ENCODE results near the gene RPS19. TPM values are rescaled to one million over a fixed set of nuclear protein-coding genes. Genes with fewer than 3 reads are reported as not detected.

The RPS19 gene
- total RNA-seq, 1 donor from 2014 or later, result 956 TPM

DNA sequence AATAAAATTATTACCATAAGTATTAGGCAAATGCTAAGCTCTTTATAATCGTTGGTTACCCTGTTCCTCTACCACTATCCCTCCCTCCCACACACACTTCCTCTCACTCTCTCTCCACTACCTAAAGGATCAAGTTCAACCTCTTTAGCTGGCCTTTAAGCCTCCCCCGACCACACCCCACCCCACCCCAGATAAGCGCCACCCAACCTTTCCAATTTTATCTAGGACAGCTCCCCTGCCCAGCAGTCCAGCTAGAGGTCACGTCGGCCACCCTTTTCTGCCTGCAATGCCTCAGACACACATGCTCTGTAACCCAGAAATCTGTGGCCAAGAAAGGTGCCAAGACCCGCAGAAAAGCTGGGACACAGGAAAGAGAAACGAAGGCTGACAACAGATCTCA, 16.7 kb upstream of the RPS19 start:
- TF ChIP-seq, protein P1, sequence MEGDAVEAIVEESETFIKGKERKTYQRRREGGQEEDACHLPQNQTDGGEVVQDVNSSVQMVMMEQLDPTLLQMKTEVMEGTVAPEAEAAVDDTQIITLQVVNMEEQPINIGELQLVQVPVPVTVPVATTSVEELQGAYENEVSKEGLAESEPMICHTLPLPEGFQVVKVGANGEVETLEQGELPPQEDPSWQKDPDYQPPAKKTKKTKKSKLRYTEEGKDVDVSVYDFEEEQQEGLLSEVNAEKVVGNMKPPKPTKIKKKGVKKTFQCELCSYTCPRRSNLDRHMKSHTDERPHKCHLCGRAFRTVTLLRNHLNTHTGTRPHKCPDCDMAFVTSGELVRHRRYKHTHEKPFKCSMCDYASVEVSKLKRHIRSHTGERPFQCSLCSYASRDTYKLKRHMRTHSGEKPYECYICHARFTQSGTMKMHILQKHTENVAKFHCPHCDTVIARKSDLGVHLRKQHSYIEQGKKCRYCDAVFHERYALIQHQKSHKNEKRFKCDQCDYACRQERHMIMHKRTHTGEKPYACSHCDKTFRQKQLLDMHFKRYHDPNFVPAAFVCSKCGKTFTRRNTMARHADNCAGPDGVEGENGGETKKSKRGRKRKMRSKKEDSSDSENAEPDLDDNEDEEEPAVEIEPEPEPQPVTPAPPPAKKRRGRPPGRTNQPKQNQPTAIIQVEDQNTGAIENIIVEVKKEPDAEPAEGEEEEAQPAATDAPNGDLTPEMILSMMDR (IDR thresholded peaks at IDR 0.05), result no peak
- intact Hi-C loops (cut with DNase I), result no loop called here

DNA sequence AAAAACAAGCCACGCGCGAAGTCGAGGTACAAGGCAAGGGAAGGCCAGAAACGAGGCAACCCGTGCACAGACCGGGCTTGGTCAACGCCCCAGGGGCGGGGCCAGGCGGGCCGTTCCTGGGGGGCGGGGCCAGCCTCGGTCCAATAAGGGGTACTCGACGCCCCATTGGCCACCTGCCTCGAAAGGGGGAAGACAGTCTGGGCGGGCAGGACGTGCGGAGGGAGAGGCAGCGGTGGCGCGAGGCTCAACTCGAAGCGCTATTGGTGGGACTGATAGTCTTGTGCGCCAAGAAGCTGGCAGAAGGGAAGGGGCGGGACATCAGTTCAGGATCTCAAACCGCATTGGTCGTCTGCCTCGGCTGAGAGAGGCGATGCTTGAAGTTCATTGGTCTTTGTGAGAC, 15.5 kb upstream of the RPS19 start, which contains the start of gene LYPD4:
Gene LYPD4, minus strand, starts transcription at position 83 of the 400 bp plus-strand sequence. CDS start 5,398 bp downstream, outside the sequence.
- TF ChIP-seq, protein P1 (IDR thresholded peaks at IDR 0.05), result no peak
- no peak within 1 kb of the TSS for H3K4me3 ChIP-seq
- H3K27me3 ChIP-seq, result no peaks in the 10 kb centered on the region
- no peak for DNase-seq (ENCODE audit: low spot score in 2 of 2)
- H3K27ac ChIP-seq, result no peak within 1 kb of the TSS
- no peaks in the 10 kb centered on the region for H3K9me3 ChIP-seq
- H3K4me1 ChIP-seq, result no peaks in the 10 kb centered on the region
- intact Hi-C loops (cut with DNase I), result no loop called here
- H3K36me3 ChIP-seq, result no peaks in the 10 kb centered on the region

More for the DNA sequence above, 16.7 kb upstream of the RPS19 start:
- no peaks in the 10 kb centered on the region for H3K4me1 ChIP-seq
- no peak overlapping the region for H3K27ac ChIP-seq
- no peak overlapping the region for H3K4me3 ChIP-seq
- no peak for DNase-seq (ENCODE audit: low spot score in 2 of 2)
- no peaks in the 10 kb centered on the region for H3K27me3 ChIP-seq
- H3K36me3 ChIP-seq, result no peaks in the 10 kb centered on the region
- no peaks in the 10 kb centered on the region for H3K9me3 ChIP-seq

DNA sequence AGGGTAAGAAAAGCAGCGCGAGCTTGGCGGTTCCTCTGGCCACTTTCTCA, 15.2 kb upstream of the RPS19 start, which contains the start of gene DMRTC2:
Gene DMRTC2, plus strand, starts transcription at position 42 of the 50 bp plus-strand sequence. CDS start 2,387 bp downstream, outside the sequence.
- Histone ChIP-seq H3K36me3 (no peaks in the 10 kb centered on the region), H3K27ac (no peak within 1 kb of the TSS), H3K27me3 (no peaks in the 10 kb centered on the region), H3K4me1 (no peaks in the 10 kb centered on the region), H3K4me3 (no peak within 1 kb of the TSS), H3K9me3 (no peaks in the 10 kb centered on the region)
- TF ChIP-seq, protein P1 (IDR thresholded peaks at IDR 0.05), result no peak
- intact Hi-C loops (cut with DNase I), result no loop called here
- no peak for DNase-seq (ENCODE audit: low spot score in 2 of 2)

DNA sequence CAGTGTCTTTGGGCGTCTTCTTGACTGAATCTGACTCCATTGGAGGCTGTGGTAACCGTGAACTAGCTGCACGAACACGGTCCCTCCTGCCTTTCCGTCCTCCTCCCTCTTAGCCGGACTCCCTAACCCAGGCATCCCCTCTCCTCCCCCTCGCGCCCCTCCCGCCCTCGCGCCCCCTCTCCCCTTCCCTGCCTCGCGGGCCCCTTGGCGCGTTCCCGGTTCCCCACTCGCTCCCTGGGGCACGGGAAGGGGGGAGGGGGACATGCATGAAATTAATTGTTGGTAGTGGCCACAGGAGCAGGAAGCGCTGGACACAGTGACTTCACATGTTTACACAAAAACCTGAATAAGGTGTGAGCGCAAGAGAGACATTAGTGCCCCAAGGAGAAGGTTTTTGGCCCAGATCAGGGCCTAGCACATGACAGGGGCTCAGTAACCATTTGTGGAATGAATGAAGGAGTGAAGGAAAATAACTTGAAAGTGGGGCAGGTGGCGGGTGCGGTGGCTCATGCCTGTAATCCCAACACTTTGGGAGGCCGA, 14.9 kb upstream of the RPS19 start:
- H3K27ac ChIP-seq, result no peak overlapping the region
- H3K36me3 ChIP-seq, result no peaks in the 10 kb centered on the region
- TF ChIP-seq, protein P1 (IDR thresholded peaks at IDR 0.05), result no peak
- intact Hi-C loops (cut with DNase I), result no loop called here
- H3K4me1 ChIP-seq, result no peaks in the 10 kb centered on the region
- no peaks in the 10 kb centered on the region for H3K27me3 ChIP-seq
- no peaks in the 10 kb centered on the region for H3K9me3 ChIP-seq
- no peak for DNase-seq (ENCODE audit: low spot score in 2 of 2)
- H3K4me3 ChIP-seq, result no peak overlapping the region

DNA sequence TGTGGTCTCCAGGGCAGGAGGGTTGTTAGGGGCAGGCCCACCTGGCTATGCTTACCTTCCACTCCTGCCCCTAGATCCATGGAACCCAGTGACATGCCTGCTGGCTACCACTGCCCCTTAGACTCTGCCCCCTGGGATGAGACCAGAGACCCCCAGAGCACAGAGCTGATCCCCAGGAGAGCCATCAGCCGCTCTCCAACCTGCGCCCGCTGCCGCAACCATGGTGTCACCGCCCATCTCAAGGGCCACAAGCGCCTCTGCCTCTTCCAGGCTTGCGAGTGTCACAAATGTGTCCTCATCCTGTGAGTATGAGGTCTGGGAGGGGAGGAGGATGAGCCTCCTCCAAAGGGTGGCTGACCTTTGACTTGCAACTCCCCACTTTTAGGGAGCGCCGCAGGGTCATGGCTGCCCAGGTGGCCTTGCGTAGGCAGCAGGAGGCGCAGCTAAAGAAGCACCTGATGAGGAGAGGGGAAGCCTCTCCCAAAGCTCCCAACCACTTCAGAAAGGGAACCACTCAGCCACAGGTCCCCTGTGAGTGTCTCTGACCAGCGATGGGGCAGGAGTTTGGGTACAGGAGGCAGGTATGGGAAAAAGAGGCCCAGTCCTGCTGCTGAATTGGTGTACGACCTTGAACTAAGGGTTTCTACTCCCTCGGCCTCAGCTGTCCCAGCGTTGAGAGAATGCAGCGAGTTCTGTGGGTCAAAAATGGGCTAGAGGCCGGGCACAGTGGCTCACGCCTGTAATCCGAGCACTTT, 12.5 kb upstream of the RPS19 start:
- TF ChIP-seq, protein P1 (IDR thresholded peaks at IDR 0.05), result no peak
- Histone ChIP-seq H3K27me3 (no peaks in the 10 kb centered on the region), H3K4me1 (no peaks in the 10 kb centered on the region), H3K9me3 (no peaks in the 10 kb centered on the region), H3K36me3 (no peaks in the 10 kb centered on the region), H3K4me3 (no peak overlapping the region), H3K27ac (no peak overlapping the region)
- intact Hi-C loops (cut with DNase I), result no loop called here
- no peak for DNase-seq (ENCODE audit: low spot score in 2 of 2)

DNA sequence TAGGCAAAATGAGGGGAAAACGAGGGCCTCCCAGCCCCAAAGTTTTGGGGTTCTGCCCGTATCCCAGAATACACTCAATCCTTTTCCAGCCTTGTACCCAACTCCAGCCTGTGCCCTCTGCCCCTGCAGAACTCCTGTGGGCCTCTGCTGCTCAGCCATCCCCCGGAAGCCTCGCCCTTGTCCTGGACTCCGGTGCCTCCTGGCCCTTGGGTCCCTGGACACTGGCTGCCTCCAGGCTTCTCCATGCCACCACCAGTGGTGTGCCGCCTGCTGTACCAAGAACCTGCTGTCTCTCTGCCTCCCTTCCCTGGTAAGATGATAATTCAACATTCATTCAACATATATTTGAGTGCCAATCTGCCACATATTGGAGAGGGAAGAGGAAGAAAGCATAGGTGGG, 11.4 kb upstream of the RPS19 start:
- no peak for DNase-seq (ENCODE audit: low spot score in 2 of 2)
- intact Hi-C loops (cut with DNase I), result no loop called here
- Histone ChIP-seq H3K4me1 (no peaks in the 10 kb centered on the region), H3K9me3 (no peaks in the 10 kb centered on the region), H3K27ac (no peak overlapping the region), H3K27me3 (no peaks in the 10 kb centered on the region), H3K4me3 (no peak overlapping the region), H3K36me3 (no peaks in the 10 kb centered on the region)
- TF ChIP-seq, protein P1 (IDR thresholded peaks at IDR 0.05), result no peak

All from ascending aorta (tissue), 2 donors.